DMS53 treated with DMSO at 0.1 percent for 48 hours (cell line): ENCODE results near the gene CCNG2.
"Not testable (repeated sequence)": the region's sequence is repeated elsewhere in the genome, so short reads cannot be mapped to it uniquely, and the experiment has no call there.

Experiments used
- DNase-seq: peaks from one replicate; lab custom pipeline; 2025; ENCODE audit not compliant: unreplicated experiment; lab: John Stamatoyannopoulos, UW

Gene CCNG2

GRCh38 chr4:77156912-77157858, at the start of gene CCNG2:
Gene CCNG2 (plus strand): TSS chr4:77157207. CDS start chr4:77158533, 1,326 bp downstream.
- peak; percentile 83 for DNase-seq

- no peak for DNase-seq
These were observed 46.3 kb upstream of the CCNG2 start for GRCh38 chr4:77110730-77111129.

- DNase-seq: no peak
These were observed 43.9 kb upstream of the CCNG2 start for GRCh38 chr4:77113069-77113468.

- DNase-seq: no peak
These were observed 39.3 kb upstream of the CCNG2 start for GRCh38 chr4:77117721-77118120.

GRCh38 chr4:77120886-77121508, 36.0 kb upstream of the CCNG2 start:
- DNase-seq: no peak

- DNase-seq: no peak
These were observed 35.2 kb upstream of the CCNG2 start for GRCh38 chr4:77121736-77122240.

- no peak for DNase-seq
These were observed 34.4 kb upstream of the CCNG2 start for GRCh38 chr4:77122656-77123055.

GRCh38 chr4:77123411-77123810, 33.6 kb upstream of the CCNG2 start:
- no peak for DNase-seq

- no peak for DNase-seq
These were observed 32.4 kb upstream of the CCNG2 start for GRCh38 chr4:77124576-77124975.

GRCh38 chr4:77125961-77126360, 31.0 kb upstream of the CCNG2 start:
- no peak for DNase-seq

- DNase-seq: no peak
These were observed 30.2 kb upstream of the CCNG2 start for GRCh38 chr4:77126809-77127208.

- no peak for DNase-seq
These were observed 29.8 kb upstream of the CCNG2 start for GRCh38 chr4:77127215-77127614.

GRCh38 chr4:77127837-77128621, 29.0 kb upstream of the CCNG2 start:
- no peak for DNase-seq

- no peak for DNase-seq
These were observed 24.2 kb upstream of the CCNG2 start for GRCh38 chr4:77132652-77133312.

- not testable (repeated sequence) for DNase-seq
These were observed 19.6 kb upstream of the CCNG2 start for GRCh38 chr4:77137448-77137847.

GRCh38 chr4:77141964-77142645, 14.9 kb upstream of the CCNG2 start:
- DNase-seq: no peak

- no peak for DNase-seq
These were observed 14.4 kb upstream of the CCNG2 start for GRCh38 chr4:77142646-77143028.

GRCh38 chr4:77143091-77143490, 13.9 kb upstream of the CCNG2 start:
- no peak for DNase-seq

GRCh38 chr4:77145842-77146185, 11.2 kb upstream of the CCNG2 start:
- DNase-seq: no peak
